GM12878 (cell line): ENCODE data around the gene CXCR6.

Experiments
- BRCA1 ChIP-seq: IDR thresholded peaks from 2 replicates; pipeline ENCODE4 v1.6.1; 2011; ENCODE audit warnings: low read depth, low read length, improper control_type of control experiment
- EP300 ChIP-seq, 2 experiments: fragments of 150-350 bp in 1 of 2; IDR thresholded peaks; 2 replicates each; pipeline ENCODE4 v1.6.1; 2011 to 2012; ENCODE audit warnings: low read depth in 2 of 2, low read length in 2 of 2, borderline replicate concordance in 1 of 2, improper control_type of control experiment in 1 of 2, inconsistent platforms in 1 of 2; ENCODE audit not compliant: control insufficient read depth in 1 of 2
- POLR2A ChIP-seq: IDR thresholded peaks from 2 replicates; pipeline ENCODE4 v1.6.1; 2011; ENCODE audit warnings: low read depth, mild to moderate bottlenecking, low read length
- RAD21 ChIP-seq: IDR thresholded peaks from 2 replicates; pipeline ENCODE4 v1.6.1; 2011; ENCODE audit warnings: mild to moderate bottlenecking, low read depth, low read length, moderate library complexity; ENCODE audit not compliant: insufficient read depth
- SP1 ChIP-seq: IDR thresholded peaks from one replicate; pipeline ENCODE4 v1.6.1; 2011; ENCODE audit warnings: low read depth, low read length
- ZNF274 ChIP-seq: IDR thresholded peaks from one replicate; pipeline ENCODE4 v1.8.0; 2011; ENCODE audit not compliant: insufficient read length, insufficient read depth
- TF ChIP-seq, protein P1 (sequence below), 3 experiments: IDR thresholded peaks in 2 of 3; conservative IDR thresholded peaks in 1 of 3; 2 replicates each; pipeline ENCODE4 v1.5.1; 2011; ENCODE audit warnings: low read depth in 3 of 3, low read length in 3 of 3, mild to moderate bottlenecking in 3 of 3, control low read depth in 2 of 3, moderate library complexity in 2 of 3, inconsistent platforms in 1 of 3, mixed read lengths in 1 of 3; ENCODE audit not compliant: control insufficient read depth in 2 of 3, insufficient read depth in 1 of 3; ENCODE audit errors: extremely low read depth in 1 of 3
- TF ChIP-seq, protein P2 (sequence below): IDR thresholded peaks from 2 replicates; pipeline ENCODE4 v1.6.1; 2012; ENCODE audit warnings: mild to moderate bottlenecking, low read depth, low read length

DNA sequence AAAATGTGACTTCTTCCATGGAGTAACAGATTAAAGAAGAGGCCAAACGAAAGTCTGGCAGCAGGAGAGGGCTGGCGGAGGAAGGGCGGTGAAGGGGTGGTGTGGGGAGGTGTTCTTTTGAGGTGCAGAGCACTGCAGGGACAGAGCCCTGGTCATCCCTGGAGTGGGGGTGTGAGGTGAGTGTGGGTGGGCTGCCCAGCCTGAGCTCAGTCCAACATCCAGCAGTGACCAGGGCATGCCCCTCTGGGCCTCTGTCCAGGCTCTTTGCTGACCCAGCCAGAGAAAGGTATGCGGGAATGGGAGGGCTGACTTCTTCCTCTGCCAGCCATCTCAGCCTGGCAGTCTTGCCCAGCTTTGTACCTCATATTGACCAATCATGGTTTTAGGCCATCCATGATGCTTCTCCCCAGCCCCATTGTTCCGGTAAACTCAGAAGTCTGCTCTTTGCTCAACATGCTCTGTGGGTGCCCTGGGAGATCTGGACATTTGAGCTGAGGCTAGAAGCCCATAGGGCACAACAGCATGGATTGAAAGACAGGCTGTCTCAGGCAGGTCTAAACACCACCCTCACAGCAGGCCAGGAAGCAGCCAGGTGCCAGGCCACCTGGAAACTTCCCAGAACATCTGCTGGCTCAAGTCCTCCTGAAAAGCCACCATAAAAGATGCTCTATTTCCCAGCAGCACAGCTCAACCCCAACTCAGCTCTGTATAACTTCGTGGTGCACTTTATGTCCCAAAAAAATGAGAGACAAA, 25.9 kb upstream of the CXCR6 start:
- TF ChIP-seq EP300 (IDR thresholded peaks at IDR 0.05; ENCODE audit: borderline replicate concordance in 1 of 2, control insufficient read depth in 1 of 2, low read depth in 2 of 2, low read length in 2 of 2) (no peak), ZNF274 (no peak), SP1 (no peak), POLR2A (no peak), BRCA1 (no peak), RAD21 (no peak)
- TF ChIP-seq, protein P1, sequence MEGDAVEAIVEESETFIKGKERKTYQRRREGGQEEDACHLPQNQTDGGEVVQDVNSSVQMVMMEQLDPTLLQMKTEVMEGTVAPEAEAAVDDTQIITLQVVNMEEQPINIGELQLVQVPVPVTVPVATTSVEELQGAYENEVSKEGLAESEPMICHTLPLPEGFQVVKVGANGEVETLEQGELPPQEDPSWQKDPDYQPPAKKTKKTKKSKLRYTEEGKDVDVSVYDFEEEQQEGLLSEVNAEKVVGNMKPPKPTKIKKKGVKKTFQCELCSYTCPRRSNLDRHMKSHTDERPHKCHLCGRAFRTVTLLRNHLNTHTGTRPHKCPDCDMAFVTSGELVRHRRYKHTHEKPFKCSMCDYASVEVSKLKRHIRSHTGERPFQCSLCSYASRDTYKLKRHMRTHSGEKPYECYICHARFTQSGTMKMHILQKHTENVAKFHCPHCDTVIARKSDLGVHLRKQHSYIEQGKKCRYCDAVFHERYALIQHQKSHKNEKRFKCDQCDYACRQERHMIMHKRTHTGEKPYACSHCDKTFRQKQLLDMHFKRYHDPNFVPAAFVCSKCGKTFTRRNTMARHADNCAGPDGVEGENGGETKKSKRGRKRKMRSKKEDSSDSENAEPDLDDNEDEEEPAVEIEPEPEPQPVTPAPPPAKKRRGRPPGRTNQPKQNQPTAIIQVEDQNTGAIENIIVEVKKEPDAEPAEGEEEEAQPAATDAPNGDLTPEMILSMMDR (IDR thresholded peaks at IDR 0.05 in 2 of 3, conservative IDR thresholded peaks at IDR 0.05 in 1 of 3; ENCODE audit: control insufficient read depth in 2 of 3, extremely low read depth in 1 of 3, insufficient read depth in 1 of 3, low read depth in 3 of 3, low read length in 3 of 3), result no peak
- TF ChIP-seq, protein P2, sequence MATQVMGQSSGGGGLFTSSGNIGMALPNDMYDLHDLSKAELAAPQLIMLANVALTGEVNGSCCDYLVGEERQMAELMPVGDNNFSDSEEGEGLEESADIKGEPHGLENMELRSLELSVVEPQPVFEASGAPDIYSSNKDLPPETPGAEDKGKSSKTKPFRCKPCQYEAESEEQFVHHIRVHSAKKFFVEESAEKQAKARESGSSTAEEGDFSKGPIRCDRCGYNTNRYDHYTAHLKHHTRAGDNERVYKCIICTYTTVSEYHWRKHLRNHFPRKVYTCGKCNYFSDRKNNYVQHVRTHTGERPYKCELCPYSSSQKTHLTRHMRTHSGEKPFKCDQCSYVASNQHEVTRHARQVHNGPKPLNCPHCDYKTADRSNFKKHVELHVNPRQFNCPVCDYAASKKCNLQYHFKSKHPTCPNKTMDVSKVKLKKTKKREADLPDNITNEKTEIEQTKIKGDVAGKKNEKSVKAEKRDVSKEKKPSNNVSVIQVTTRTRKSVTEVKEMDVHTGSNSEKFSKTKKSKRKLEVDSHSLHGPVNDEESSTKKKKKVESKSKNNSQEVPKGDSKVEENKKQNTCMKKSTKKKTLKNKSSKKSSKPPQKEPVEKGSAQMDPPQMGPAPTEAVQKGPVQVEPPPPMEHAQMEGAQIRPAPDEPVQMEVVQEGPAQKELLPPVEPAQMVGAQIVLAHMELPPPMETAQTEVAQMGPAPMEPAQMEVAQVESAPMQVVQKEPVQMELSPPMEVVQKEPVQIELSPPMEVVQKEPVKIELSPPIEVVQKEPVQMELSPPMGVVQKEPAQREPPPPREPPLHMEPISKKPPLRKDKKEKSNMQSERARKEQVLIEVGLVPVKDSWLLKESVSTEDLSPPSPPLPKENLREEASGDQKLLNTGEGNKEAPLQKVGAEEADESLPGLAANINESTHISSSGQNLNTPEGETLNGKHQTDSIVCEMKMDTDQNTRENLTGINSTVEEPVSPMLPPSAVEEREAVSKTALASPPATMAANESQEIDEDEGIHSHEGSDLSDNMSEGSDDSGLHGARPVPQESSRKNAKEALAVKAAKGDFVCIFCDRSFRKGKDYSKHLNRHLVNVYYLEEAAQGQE, result no peak
